ENCODE measurements around the gene GOT2.
"Not testable (repeated sequence)": the region's sequence is repeated elsewhere in the genome, so short reads cannot be mapped to it uniquely, and the experiment has no call there.

GOT2 gene

GRCh38 chr16:58716468-58716867 is 17.6 kb downstream of the GOT2 start:
- no peak for DNase-seq

GRCh38 chr16:58713742-58714141 is 20.4 kb downstream of the GOT2 start:
- no peak for DNase-seq

GRCh38 chr16:58709333-58709732 is 24.8 kb downstream of the GOT2 start:
- no peak for DNase-seq

GRCh38 chr16:58699151-58699550 is 35.0 kb downstream of the GOT2 start:
- DNase-seq, result no peak

GRCh38 chr16:58695368-58695767 is 38.7 kb downstream of the GOT2 start:
- no peak for DNase-seq

- no peak for DNase-seq
Measured at GRCh38 chr16:58692450-58692849, 41.7 kb downstream of the GOT2 start.

- not testable (repeated sequence) for DNase-seq
Measured at GRCh38 chr16:58686985-58687706, 47.0 kb downstream of the GOT2 start.

- DNase-seq, result no peak
Measured at GRCh38 chr16:58685084-58685449, 49.0 kb downstream of the GOT2 start.

- DNase-seq, result peak; percentile 72
Measured at GRCh38 chr16:58684354-58685083, 49.6 kb downstream of the GOT2 start, which contains the start of gene SLC38A7. Gene SLC38A7 (minus strand): TSS chr16:58684770. CDS start chr16:58680126, 4,644 bp downstream.

- DNase-seq, result no peak
Measured at GRCh38 chr16:58684001-58684353, 50.1 kb downstream of the GOT2 start.

GRCh38 chr16:58679763-58680162 is 54.4 kb downstream of the GOT2 start:
- no peak for DNase-seq

GRCh38 chr16:58678716-58679115 is 55.4 kb downstream of the GOT2 start:
- no peak for DNase-seq

- DNase-seq, result no peak
Measured at GRCh38 chr16:58678269-58678668, 55.8 kb downstream of the GOT2 start.

- DNase-seq, result no peak
Measured at GRCh38 chr16:58670946-58671583, 63.1 kb downstream of the GOT2 start.

- DNase-seq, result no peak
Measured at GRCh38 chr16:58670177-58670576, 63.9 kb downstream of the GOT2 start.

- no peak for DNase-seq
Measured at GRCh38 chr16:58665200-58665599, 68.9 kb downstream of the GOT2 start.

GRCh38 chr16:58661199-58661830 is 72.8 kb downstream of the GOT2 start:
- DNase-seq, result peak; percentile 9

GRCh38 chr16:58659911-58660310 is 74.2 kb downstream of the GOT2 start:
- DNase-seq, result not testable (repeated sequence)

GRCh38 chr16:58658796-58659211 is 75.3 kb downstream of the GOT2 start:
- DNase-seq, result no peak
